Activated T-helper 1 cell treated with Interleukin-2 at 50 U/mL for 16 hours (primary cell): Measurements from ENCODE around the gene HELZ.

Experiments
- DNase-seq: peaks from one replicate; pipeline ENCODE4 v3.0.0-alpha.2; 2020; ENCODE audit warnings: low read depth

Gene HELZ

GRCh38 chr17:67074781-67075180 is 170.2 kb downstream of the HELZ start:
- no peak for DNase-seq

GRCh38 chr17:67072885-67073284 is 172.1 kb downstream of the HELZ start:
- no peak for DNase-seq

- DNase-seq, result no peak
These were observed 173.4 kb downstream of the HELZ start for GRCh38 chr17:67071595-67071994.

- no peak for DNase-seq
These were observed 175.3 kb downstream of the HELZ start for GRCh38 chr17:67069603-67070136.

GRCh38 chr17:67068999-67069398 is 176.0 kb downstream of the HELZ start:
- DNase-seq, result no peak

- DNase-seq, result no peak
These were observed 177.2 kb downstream of the HELZ start for GRCh38 chr17:67067571-67068482.

GRCh38 chr17:67066717-67067116 is 178.3 kb downstream of the HELZ start:
- no peak for DNase-seq

- DNase-seq, result no peak
These were observed 181.9 kb downstream of the HELZ start for GRCh38 chr17:67063141-67063540.

GRCh38 chr17:67059372-67059771 is 185.6 kb downstream of the HELZ start:
- no peak for DNase-seq

GRCh38 chr17:67058036-67058435 is 187.0 kb downstream of the HELZ start:
- no peak for DNase-seq

GRCh38 chr17:67056746-67057490 is 188.1 kb downstream of the HELZ start:
- DNase-seq, result no peak

- DNase-seq, result no peak
These were observed 188.9 kb downstream of the HELZ start for GRCh38 chr17:67055811-67056745.

- no peak for DNase-seq
These were observed 190.0 kb downstream of the HELZ start for GRCh38 chr17:67055041-67055443.

- no peak for DNase-seq
These were observed 190.4 kb downstream of the HELZ start for GRCh38 chr17:67054608-67055007.

GRCh38 chr17:67054011-67054591 is 190.9 kb downstream of the HELZ start:
- no peak for DNase-seq

- DNase-seq, result no peak
These were observed 191.5 kb downstream of the HELZ start for GRCh38 chr17:67053438-67054000.

GRCh38 chr17:67052720-67053437 is 192.1 kb downstream of the HELZ start:
- no peak for DNase-seq

- no peak for DNase-seq
These were observed 193.2 kb downstream of the HELZ start for GRCh38 chr17:67051837-67052236.

- DNase-seq, result no peak
These were observed 193.8 kb downstream of the HELZ start for GRCh38 chr17:67051155-67051538.

GRCh38 chr17:67050471-67051154 is 194.4 kb downstream of the HELZ start:
- no peak for DNase-seq
